T follicular helper cell (primary cell): ENCODE data around the gene MOAP1.
"Not testable (repeated sequence)": the region's sequence is repeated elsewhere in the genome, so short reads cannot be mapped to it uniquely, and the experiment has no call there.

Experiments used
- DNase-seq: peaks from one replicate; pipeline ENCODE4 v3.0.0-alpha.2; 2020; ENCODE audit warnings: low read depth

The MOAP1 gene

DNA sequence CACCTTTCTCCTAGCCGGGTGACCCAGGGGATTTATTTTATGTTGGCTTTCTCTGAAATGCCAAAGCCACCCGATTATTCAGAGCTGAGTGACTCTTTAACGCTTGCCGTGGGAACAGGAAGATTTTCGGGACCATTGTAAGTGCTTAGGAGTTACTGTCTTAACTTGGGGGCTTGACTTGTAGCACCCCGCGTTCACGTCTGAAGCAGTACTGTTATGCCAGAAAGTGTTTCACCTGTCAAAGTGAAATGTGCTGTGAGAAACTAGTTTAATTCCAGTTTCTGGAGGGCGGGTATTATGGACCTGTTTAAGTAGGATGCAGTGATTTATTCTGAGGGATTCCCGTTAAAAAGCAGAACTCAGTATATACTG, 638 bp upstream of the MOAP1 start:
- no peak for DNase-seq

GRCh38 chr14:93183596-93184317, 940 bp downstream of the MOAP1 start:
- DNase-seq = no peak

- no peak for DNase-seq
Observed at GRCh38 chr14:93175492-93175891, 9.2 kb downstream of the MOAP1 start.

DNA sequence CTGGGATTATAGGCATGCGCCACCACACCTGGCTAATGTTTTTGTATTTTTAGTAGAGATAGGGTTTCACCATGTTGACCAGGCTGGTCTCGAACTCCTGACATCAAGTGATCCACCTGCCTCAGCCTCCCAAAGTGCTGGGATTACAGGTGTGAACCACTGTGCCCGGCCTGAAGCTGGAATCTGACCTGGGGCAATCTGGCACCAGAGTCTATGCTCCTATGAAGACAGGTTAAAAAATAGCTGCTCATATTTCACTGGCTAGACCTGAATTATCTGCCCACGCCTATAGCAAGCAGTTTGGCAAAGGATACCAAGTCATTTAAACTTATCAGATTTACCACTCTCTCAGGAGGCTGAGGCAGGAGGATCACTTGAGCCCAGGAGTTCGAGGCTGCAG, 10.0 kb downstream of the MOAP1 start:
- not testable (repeated sequence) for DNase-seq

DNA sequence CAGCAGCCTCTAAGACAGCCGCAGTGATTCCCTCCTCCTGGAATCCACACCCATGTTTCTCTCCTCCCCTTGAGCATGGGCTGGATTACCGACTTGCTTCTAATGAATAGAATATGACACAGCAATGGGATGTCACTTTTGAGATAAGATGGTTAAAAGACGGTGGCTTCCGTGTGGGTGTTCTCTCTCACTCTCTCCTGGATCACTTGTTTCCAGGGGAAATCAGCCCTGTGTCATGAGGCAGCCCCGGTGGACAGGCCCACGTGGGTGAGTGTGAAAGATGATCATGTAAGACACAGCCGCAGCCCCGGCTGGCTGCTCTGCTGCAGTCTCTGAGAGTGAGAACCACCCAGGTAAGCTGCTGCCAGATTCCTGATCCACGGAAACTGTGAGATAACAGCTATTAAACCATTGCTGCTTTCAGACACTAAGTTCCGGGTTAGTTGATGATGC, 10.7 kb downstream of the MOAP1 start:
- DNase-seq = no peak

GRCh38 chr14:93171376-93171775, 13.3 kb downstream of the MOAP1 start:
- DNase-seq = no peak

DNA sequence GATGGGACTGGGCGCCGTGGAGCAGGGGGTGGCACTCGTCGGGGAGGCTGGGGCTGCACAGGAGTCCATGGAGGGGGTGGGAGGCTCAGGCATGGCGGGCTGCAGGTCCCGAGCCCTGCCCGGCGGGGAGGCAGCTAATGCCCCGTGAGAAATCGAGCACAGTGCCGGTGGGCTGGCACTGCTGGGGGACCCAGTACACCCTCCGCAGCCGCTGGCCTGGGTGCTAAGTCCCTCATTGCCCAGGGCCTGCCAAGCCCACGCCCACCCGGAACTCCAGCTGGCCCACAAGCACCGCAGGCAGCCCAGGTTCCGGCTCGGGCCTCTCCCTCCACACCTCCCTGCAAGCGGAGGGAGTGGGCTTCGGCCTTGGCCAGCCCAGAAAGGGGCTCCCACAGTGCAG, 14.6 kb downstream of the MOAP1 start:
- not testable (repeated sequence) for DNase-seq

DNA sequence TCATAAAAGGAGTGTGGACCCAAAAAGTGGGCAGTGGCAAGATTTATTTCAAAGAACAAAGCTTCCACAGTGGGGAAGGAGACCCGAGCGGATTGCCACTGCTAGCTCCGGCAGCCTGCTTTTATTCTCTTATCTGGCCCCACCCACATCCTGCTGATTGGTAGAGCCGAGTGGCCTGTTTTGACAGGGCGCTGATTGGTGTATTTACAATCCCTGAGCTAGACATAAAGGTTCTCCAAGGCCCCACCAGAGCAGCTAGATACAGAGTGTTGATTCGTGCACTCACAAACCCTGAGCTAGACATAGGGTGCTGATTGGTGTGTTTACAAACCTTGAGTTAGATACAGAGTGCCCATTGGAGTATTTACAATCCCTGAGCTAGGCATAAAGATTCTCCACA, 15.1 kb downstream of the MOAP1 start:
- not testable (repeated sequence) for DNase-seq

GRCh38 chr14:93168610-93169009, 16.1 kb downstream of the MOAP1 start:
- DNase-seq = not testable (repeated sequence)

- DNase-seq = not testable (repeated sequence)
Observed at GRCh38 chr14:93165271-93166265, 19.1 kb downstream of the MOAP1 start.

DNA sequence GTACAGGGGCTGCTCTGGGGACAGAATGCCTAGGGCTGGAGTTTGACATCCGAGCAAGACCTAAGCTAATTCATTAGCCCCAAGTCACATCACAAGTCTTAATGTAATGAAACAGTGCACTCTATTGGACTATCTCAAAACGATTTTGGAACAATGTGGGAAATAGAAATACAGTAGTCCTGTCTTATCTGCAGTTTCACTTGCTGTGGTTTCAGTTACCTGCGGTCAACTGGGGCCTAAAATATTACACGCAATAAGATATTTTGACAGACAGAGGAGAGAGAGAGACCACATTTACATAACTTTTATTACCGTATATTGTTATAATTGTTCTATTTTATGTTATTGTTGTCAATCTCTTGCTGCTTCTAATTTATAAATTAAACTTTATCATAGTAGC, 21.1 kb downstream of the MOAP1 start:
- no peak for DNase-seq

GRCh38 chr14:93161411-93161940, 23.2 kb downstream of the MOAP1 start:
- DNase-seq = no peak

DNA sequence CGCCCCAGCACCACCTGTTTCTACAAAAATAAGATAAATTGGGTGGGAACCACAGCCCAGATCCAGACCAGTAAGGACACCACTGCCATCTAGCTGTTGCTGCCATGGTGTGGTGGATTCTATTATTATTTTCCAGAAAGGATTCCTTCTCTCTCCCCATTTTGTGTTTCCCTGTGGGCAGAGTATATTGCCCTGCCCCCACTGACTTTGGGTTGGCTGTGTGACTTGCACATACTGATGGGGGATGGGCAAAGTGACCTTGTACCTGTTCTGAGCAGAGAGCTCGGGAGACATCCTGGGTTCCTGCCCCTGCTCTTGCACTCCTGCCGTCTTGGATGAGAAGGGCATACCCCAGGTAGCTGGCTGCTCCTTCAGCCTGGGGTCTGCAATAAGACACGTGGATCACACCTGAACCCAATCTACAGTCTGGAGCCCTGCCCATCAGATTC, 24.3 kb downstream of the MOAP1 start:
- DNase-seq = no peak

- DNase-seq = not testable (repeated sequence)
Observed at GRCh38 chr14:93159625-93160352, 24.9 kb downstream of the MOAP1 start.

DNA sequence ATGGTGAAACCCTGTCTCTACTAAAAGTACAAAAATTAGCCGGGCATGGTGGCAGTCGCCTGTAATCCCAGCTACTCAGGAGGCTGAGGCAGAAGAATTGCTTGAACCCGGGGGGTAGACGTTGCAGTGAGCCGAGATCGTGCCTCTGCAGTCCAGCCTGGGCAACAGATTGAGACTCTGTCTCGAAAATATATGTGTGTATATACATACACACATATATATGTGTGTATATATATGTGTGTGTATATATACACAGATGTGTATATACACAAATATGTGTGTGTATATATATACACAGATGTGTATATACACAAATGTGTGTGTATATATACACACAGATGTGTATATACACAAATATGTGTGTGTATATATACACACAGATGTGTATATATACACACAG, 26.3 kb downstream of the MOAP1 start:
- DNase-seq = not testable (repeated sequence)

- DNase-seq = no peak
Observed at GRCh38 chr14:93156693-93157369, 27.9 kb downstream of the MOAP1 start.

GRCh38 chr14:93155667-93156066, 29.0 kb downstream of the MOAP1 start:
- no peak for DNase-seq

- DNase-seq = no peak
Observed at GRCh38 chr14:93153121-93153520, 31.6 kb downstream of the MOAP1 start.

- DNase-seq = no peak
Observed at GRCh38 chr14:93150227-93151208, 34.2 kb downstream of the MOAP1 start.

GRCh38 chr14:93148979-93149378, 35.7 kb downstream of the MOAP1 start:
- no peak for DNase-seq
